Inferior parietal cortex (tissue), 1 donor: ENCODE results near the gene CKMT2.

Experiments used
- DNase-seq: peaks from one replicate; pipeline ENCODE4 v3.0.0-alpha.2; 2016; ENCODE audit errors: extremely low spot score

Gene CKMT2

GRCh38 chr5:81233080-81233634 lies at the start of gene CKMT2:
Gene CKMT2 (plus strand): TSS chr5:81233322. CDS start chr5:81251133, 17,811 bp downstream.
- DNase-seq: no peak

GRCh38 chr5:81183811-81184748 lies 49.0 kb upstream of the CKMT2 start:
- no peak for DNase-seq

GRCh38 chr5:81184749-81185110 lies 48.4 kb upstream of the CKMT2 start:
- DNase-seq: no peak

GRCh38 chr5:81187885-81188284 lies 45.2 kb upstream of the CKMT2 start:
- DNase-seq: no peak

GRCh38 chr5:81188962-81189361 lies 44.2 kb upstream of the CKMT2 start:
- DNase-seq: no peak

GRCh38 chr5:81189875-81190498 lies 43.1 kb upstream of the CKMT2 start:
- no peak for DNase-seq

- no peak for DNase-seq
These were observed 41.3 kb upstream of the CKMT2 start for GRCh38 chr5:81191726-81192372.

- DNase-seq: no peak
These were observed 40.8 kb upstream of the CKMT2 start for GRCh38 chr5:81192373-81192750.

GRCh38 chr5:81194633-81195334 lies 38.3 kb upstream of the CKMT2 start:
- DNase-seq: peak; percentile 88

- no peak for DNase-seq
These were observed 37.7 kb upstream of the CKMT2 start for GRCh38 chr5:81195335-81195929.

GRCh38 chr5:81202655-81203054 lies 30.5 kb upstream of the CKMT2 start:
- no peak for DNase-seq

GRCh38 chr5:81203729-81204128 lies 29.4 kb upstream of the CKMT2 start:
- DNase-seq: no peak

- no peak for DNase-seq
These were observed 28.9 kb upstream of the CKMT2 start for GRCh38 chr5:81204205-81204604.

GRCh38 chr5:81205058-81205457 lies 28.1 kb upstream of the CKMT2 start:
- DNase-seq: no peak

- no peak for DNase-seq
These were observed 26.1 kb upstream of the CKMT2 start for GRCh38 chr5:81207009-81207408.

- no peak for DNase-seq
These were observed 24.2 kb upstream of the CKMT2 start for GRCh38 chr5:81208904-81209303.

- no peak for DNase-seq
These were observed 23.7 kb upstream of the CKMT2 start for GRCh38 chr5:81209386-81209785.

- no peak for DNase-seq
These were observed 23.1 kb upstream of the CKMT2 start for GRCh38 chr5:81209869-81210493.

GRCh38 chr5:81212211-81212751 lies 20.8 kb upstream of the CKMT2 start:
- no peak for DNase-seq

- DNase-seq: no peak
These were observed 20.1 kb upstream of the CKMT2 start for GRCh38 chr5:81213070-81213469.

GRCh38 chr5:81214848-81215247 lies 18.3 kb upstream of the CKMT2 start:
- no peak for DNase-seq
